K562 (cell line): ENCODE data around the gene ORAI1. TPM values are rescaled to one million over a fixed set of nuclear protein-coding genes. Genes with fewer than 3 reads are reported as not detected.

Experiments
- ATAC-seq: fragments of 200-7000 bp; cut with Tn5 transposase; 3 replicates; pipeline ENCODE4 v1.9.1; 2020; ENCODE audit warnings: moderate library complexity
- BruUV-seq: library from RNA; stranded (reverse); fragments of 400-500 nt; replicated peaks from 2 replicates; lab custom pipeline; 2021; lab: Mats Ljungman, UMichigan
- CTCF ChIA-PET: fragments of 300-600 bp; formaldehyde crosslinking; extraction: SDS; loops from one replicate; lab custom pipeline; 2021; ENCODE audit warnings: low intra/inter-chr PET ratio; lab: Yijun Ruan, JAX
- POLR2A ChIA-PET: fragments of 300-600, 350-650 bp; sonication (Branson Sonifier 250); formaldehyde crosslinking; extraction: SDS; loops from one replicate; lab custom pipeline; 2021; ENCODE audit warnings: antibody characterized with exemption, inconsistent platforms; lab: Yijun Ruan, JAX
- DNase-seq, 4 experiments: peaks; one replicate each; pipeline versions ENCODE4 v3.0.0 to v3.0.0-alpha.2; 2011 to 2018; ENCODE audit warnings: low spot score in 3 of 4, mixed read lengths in 3 of 4; ENCODE audit errors: extremely low read depth in 1 of 4
- FAIRE-seq: peaks from 2 replicates; lab custom pipeline; 2011; peaks lifted over from hg19 to GRCh38; lab: Jason Lieb, UNC
- H2AFZ ChIP-seq: 2 replicates; pipeline ENCODE4 v1.6.0; 2011; ENCODE audit warnings: low read depth, low read length, control low read depth, inconsistent platforms
- H3K27ac ChIP-seq: fragments of 200-600 bp; 3 replicates; pipeline ENCODE4 v1.8.0; 2011; ENCODE audit warnings: low read depth, mild to moderate bottlenecking, control low read depth, inconsistent platforms, low read length, moderate library complexity, mixed read lengths; ENCODE audit errors: extremely low read depth
- H3K27me3 ChIP-seq, 2 experiments: fragments of 300-600 bp in 1 of 2; 2 replicates in 1 of 2; 3 replicates in 1 of 2; pipeline versions ENCODE4 v1.6.0 to v1.8.0; 2011; ENCODE audit warnings: inconsistent platforms in 2 of 2, low read length in 2 of 2, mild to moderate bottlenecking in 1 of 2, mixed read lengths in 1 of 2, moderate library complexity in 1 of 2; ENCODE audit not compliant: control insufficient read depth in 2 of 2, insufficient read depth in 2 of 2
- H3K36me3 ChIP-seq: fragments of 300-600 bp; 3 replicates; pipeline ENCODE4 v1.8.0; 2011; ENCODE audit warnings: mild to moderate bottlenecking, low read length, inconsistent platforms; ENCODE audit not compliant: control insufficient read depth, insufficient read depth
- H3K4me1 ChIP-seq, 2 experiments: fragments of 200-600 bp in 1 of 2; replicated peaks in 1 of 2; 2 replicates in 1 of 2; 3 replicates in 1 of 2; pipeline versions ENCODE4 v1.5.1 to v1.8.0; 2011; ENCODE audit warnings: inconsistent platforms in 2 of 2, low read length in 2 of 2, mild to moderate bottlenecking in 1 of 2, mixed read lengths in 1 of 2, moderate library complexity in 1 of 2; ENCODE audit not compliant: control insufficient read depth in 2 of 2, insufficient read depth in 2 of 2
- H3K4me2 ChIP-seq: 2 replicates; pipeline ENCODE4 v1.6.1; 2011; ENCODE audit warnings: low read length, control low read depth, inconsistent platforms, mixed read lengths; ENCODE audit not compliant: insufficient read depth
- H3K4me3 ChIP-seq: fragments of 200-600 bp; sonication (generic), shearing (Covaris generic); 2 replicates; pipeline ENCODE4 v1.5.1; 2016; ENCODE audit warnings: control low read depth, inconsistent platforms
- H3K79me2 ChIP-seq: fragments of 200-600 bp; 3 replicates; pipeline ENCODE4 v1.8.0; 2011; ENCODE audit warnings: low read length, inconsistent platforms; ENCODE audit not compliant: control insufficient read depth, insufficient read depth
- H3K9ac ChIP-seq, 2 experiments: 2 replicates each; pipeline versions ENCODE4 v1.6.0 to v1.6.1; 2011; ENCODE audit warnings: low read depth in 2 of 2, low read length in 2 of 2, control low read depth in 1 of 2, inconsistent platforms in 1 of 2, mild to moderate bottlenecking in 1 of 2, mixed read lengths in 1 of 2; ENCODE audit not compliant: insufficient read depth in 1 of 2
- H3K9me1 ChIP-seq: one replicate; pipeline ENCODE4 v1.6.0; 2011; ENCODE audit warnings: inconsistent platforms, mild to moderate bottlenecking, low read length, moderate library complexity; ENCODE audit not compliant: control insufficient read depth, insufficient read depth
- H3K9me3 ChIP-seq: replicated peaks from 2 replicates; pipeline ENCODE4 v1.5.1; 2011; ENCODE audit warnings: low read depth, low read length, inconsistent platforms; ENCODE audit not compliant: control insufficient read depth, insufficient read depth
- H4K20me1 ChIP-seq: replicated peaks from 2 replicates; pipeline ENCODE4 v1.6.1; 2011; ENCODE audit warnings: low read length, inconsistent platforms, mixed read lengths; ENCODE audit not compliant: control insufficient read depth, insufficient read depth
- CTBP1 ChIP-seq: fragments of 450-650 bp; IDR thresholded peaks from 2 replicates; pipeline ENCODE4 v1.6.1; 2016; ENCODE audit warnings: borderline replicate concordance
- PBX2 ChIP-seq, 2 experiments: IDR thresholded peaks in 1 of 2; conservative IDR thresholded peaks in 1 of 2; 2 replicates each; pipeline ENCODE4 v1.6.1; 2016; ENCODE audit warnings: low read depth in 2 of 2, mild to moderate bottlenecking in 1 of 2, missing compliant biosample characterization in 1 of 2, missing genetic modification characterization in 1 of 2, moderate library complexity in 1 of 2
- PCBP2 ChIP-seq: fragments of 200-400 bp; formaldehyde crosslinking; IDR thresholded peaks from 2 replicates; pipeline ENCODE4 v1.6.1; 2018; ENCODE audit warnings: low read length, low read depth, mild to moderate bottlenecking, moderate library complexity; ENCODE audit not compliant: poor library complexity, severe bottlenecking
- PYGO2 ChIP-seq: fragments of 450-650 bp; IDR thresholded peaks from 2 replicates; pipeline ENCODE4 v1.6.1; 2016; ENCODE audit warnings: mild to moderate bottlenecking, missing genetic modification characterization, moderate library complexity, missing compliant biosample characterization
- RAD21 ChIP-seq, 2 experiments: fragments of 250-450 bp in 1 of 2; fragments of 450-650 bp in 1 of 2; sonication (Bioruptor Pico) in 1 of 2; formaldehyde crosslinking in 1 of 2; IDR thresholded peaks in 1 of 2; conservative IDR thresholded peaks in 1 of 2; 2 replicates each; pipeline versions ENCODE4 v1.4.0 to v1.8.0; 2020 to 2022; ENCODE audit warnings: mild to moderate bottlenecking in 2 of 2, moderate library complexity in 1 of 2
- REST ChIP-seq, 2 experiments: fragments of 450-650 bp; formaldehyde crosslinking in 1 of 2; IDR thresholded peaks; 2 replicates each; pipeline versions ENCODE4 v1.4.0 to v1.6.1; 2014 to 2020; ENCODE audit warnings: mild to moderate bottlenecking in 2 of 2, borderline replicate concordance in 1 of 2, low read depth in 1 of 2
- SMC3 ChIP-seq: conservative IDR thresholded peaks from 2 replicates; pipeline ENCODE4 v1.6.1; 2011; ENCODE audit warnings: low read depth, low read length, improper control_type of control experiment; ENCODE audit not compliant: insufficient read depth
- whole genome bisulfite sequencing: fragments of 100-300 bp; shearing (Covaris generic); methylation state at CpG from one replicate; pipeline ENCODE4 v1.1.6; 2016; ENCODE audit warnings: low coverage, mixed read lengths; ENCODE audit not compliant: insufficient coverage; ENCODE audit errors: missing lambda C conversion rate; 5-methylcytosine and 5-hydroxymethylcytosine counted together
- in situ Hi-C: fragments of 300-500 bp; cut with MboI; formaldehyde crosslinking; loops from 4 replicates; pipeline ENCODE4 v1.15.0; 2018; ENCODE audit warnings: inconsistent platforms, mixed read lengths
- intact Hi-C: fragments of 100-400 bp; cut with micrococcal nuclease; formaldehyde crosslinking; loops from 2 replicates; pipeline ENCODE4 v1.14.2; 2022
- polyA plus RNA-seq, 8 experiments: library from polyadenylated mRNA; depleted of rRNA in 4 of 8; stranded (reverse) in 5 of 8; unstranded in 3 of 8; fragments of >200 nt; fragmentation: Nextera tagmentation in 2 of 8; fragmentation: Illumina TruSeq in 1 of 8; extraction: Ambion mirVana in 2 of 8; extraction: Trizol in 1 of 8; gene quantifications; 2 replicates each; pipeline versions ENCODE4 v1.2.1 to v1.2.3, GENCODE V29; 2011 to 2014; ENCODE audit warnings: inconsistent platforms in 1 of 8, missing spikeins in 1 of 8
- total RNA-seq, 7 experiments: library from RNA; depleted of rRNA in 6 of 7; stranded (reverse); fragments of >200 nt in 6 of 7; fragmentation: Illumina TruSeq in 2 of 7; extraction: Trizol in 2 of 7; gene quantifications; 2 replicates each; pipeline versions ENCODE4 v1.2.1 to v1.2.3, GENCODE V29; 2011 to 2021; ENCODE audit warnings: low replicate concordance in 1 of 7

The ORAI1 gene
- total and polyA plus RNA-seq, 9 of the 15 experiments (the other 6 are each of a cell fraction or from before 2014, with no cell fraction given), result 2.6 to 23.8 (median 9.3) TPM

- CTCF ChIA-PET, result interaction anchor here (0.7 to 2.2 kb wide), 3 partner anchors 115 to 169 kb away, joined by 3 to 14 read pairs (median 8); no protein-coding TSS in a partner anchor
- in situ Hi-C loops, result no loop called here
- Histone ChIP-seq H3K27me3 (no peaks in the 10 kb centered on the region), H3K27ac (no peak overlapping the region), H4K20me1 (no peaks in the 10 kb centered on the region), H3K9me3 (no peaks in the 10 kb centered on the region), H3K4me1 (peaks cover 2 to 36% of the 10 kb centered on the region in 2 experiments; a peak in 3 of 5 replicates), H3K9me1 (no peaks in the 10 kb centered on the region), H3K4me3 (no peak overlapping the region), H3K36me3 (peaks cover 12% of the 10 kb centered on the region; the same call in 2 of the 3 replicates), H3K79me2 (peaks cover 13% of the 10 kb centered on the region), H2AFZ (no peak overlapping the region), H3K9ac (peak overlapping the region in 1 of 2 experiments; percentile 41; a peak in 2 of 4 replicates), H3K4me2 (no peak overlapping the region)
- 92% methylated on average over 13 of the region's 18 CpGs for WGBS
- DNase-seq (peak; percentile 40 to 57 (median 44)), FAIRE-seq (no peak), ATAC-seq (no peak)
- POLR2A ChIA-PET, result interaction anchor here (0.5 to 1.8 kb wide), 4 partner anchors 117 to 571 kb away, joined by 3 to 8 read pairs (median 3); no protein-coding TSS in a partner anchor
- BruUV-seq, result no TSS peak
- intact Hi-C loops, result loop anchor here (2.0 kb wide), 1 partner anchor 116 kb away; no protein-coding TSS in a partner anchor
- TF ChIP-seq CTBP1 (no peak), PCBP2 (no peak), PBX2 (CRISPR knock-in tag; IDR thresholded peaks at IDR 0.05; ENCODE audit: low read depth) (no peak), PBX2 (tag; conservative IDR thresholded peaks at IDR 0.05; ENCODE audit: low read depth) (no peak), SMC3 (peak; percentile 56), REST (IDR thresholded peaks at IDR 0.05; ENCODE audit: borderline replicate concordance) (peak; percentile 67; the same call in 1 of the 2 replicates), REST (CRISPR knock-in tag; IDR thresholded peaks at IDR 0.05; ENCODE audit: low read depth) (no peak), RAD21 (CRISPR knock-in tag; conservative IDR thresholded peaks at IDR 0.05 in 1 of 2, IDR thresholded peaks at IDR 0.05 in 1 of 2) (peak; percentile 45 to 62), PYGO2 (no peak)
Measured at GRCh38 chr12:121668750-121669520, 42.6 kb downstream of the ORAI1 start.
